KOPT-K1 (cell line): Measurements from ENCODE around the gene ZMIZ1.

Experiments used
- H3K27ac ChIP-seq: fragments of 200-600 bp; sonication (generic); 2 replicates; pipeline ENCODE4 v1.5.1; 2016; ENCODE audit warnings: antibody characterized with exemption, mild to moderate bottlenecking, low read depth, low read length; ENCODE audit not compliant: poor library complexity, severe bottlenecking
- H3K36me3 ChIP-seq: fragments of 200-600 bp; sonication (generic); 2 replicates; pipeline ENCODE4 v1.5.1; 2017; ENCODE audit warnings: antibody characterized with exemption, mild to moderate bottlenecking, low read length, moderate library complexity; ENCODE audit not compliant: insufficient read depth
- H3K9me3 ChIP-seq: fragments of 200-600 bp; sonication (generic); 2 replicates; pipeline ENCODE4 v1.5.1; 2017; ENCODE audit warnings: antibody characterized with exemption, low read length, mild to moderate bottlenecking; ENCODE audit not compliant: insufficient read depth, poor library complexity, severe bottlenecking

Gene ZMIZ1

GRCh38 chr10:79142522-79143309 is 74.0 kb downstream of the ZMIZ1 start:
- H3K9me3 ChIP-seq, result no peaks in the 10 kb centered on the region
- peaks cover 51% of the 10 kb centered on the region; the same call in 1 of the 2 replicates for H3K36me3 ChIP-seq
- H3K27ac ChIP-seq, result peak overlapping the region; percentile 100

- Histone ChIP-seq H3K9me3 (no peaks in the 10 kb centered on the region), H3K27ac (peak overlapping the region; percentile 100), H3K36me3 (peaks cover 56% of the 10 kb centered on the region; the same call in 1 of the 2 replicates)
These were observed 75.1 kb downstream of the ZMIZ1 start for GRCh38 chr10:79143879-79144278.

GRCh38 chr10:79144351-79145173 is 75.8 kb downstream of the ZMIZ1 start:
- Histone ChIP-seq H3K36me3 (peaks cover 59% of the 10 kb centered on the region; the same call in 1 of the 2 replicates), H3K27ac (peak overlapping the region; percentile 100)

GRCh38 chr10:79145174-79145483 is 76.4 kb downstream of the ZMIZ1 start:
- Histone ChIP-seq H3K9me3 (no peaks in the 10 kb centered on the region), H3K27ac (peak overlapping the region; percentile 100), H3K36me3 (peaks cover 53% of the 10 kb centered on the region; the same call in 1 of the 2 replicates)

More at GRCh38 chr10:79144351-79145173, 75.8 kb downstream of the ZMIZ1 start:
- no peaks in the 10 kb centered on the region for H3K9me3 ChIP-seq

- Histone ChIP-seq H3K27ac (peak overlapping the region; percentile 100), H3K9me3 (no peaks in the 10 kb centered on the region), H3K36me3 (peaks cover 47% of the 10 kb centered on the region; the same call in 1 of the 2 replicates)
These were observed 77.0 kb downstream of the ZMIZ1 start for GRCh38 chr10:79145517-79146470.

GRCh38 chr10:79146611-79147130 is 77.9 kb downstream of the ZMIZ1 start:
- Histone ChIP-seq H3K27ac (peak overlapping the region; percentile 100), H3K36me3 (peaks cover 38% of the 10 kb centered on the region; the same call in 1 of the 2 replicates), H3K9me3 (no peaks in the 10 kb centered on the region)

GRCh38 chr10:79147306-79147705 is 78.5 kb downstream of the ZMIZ1 start:
- no peaks in the 10 kb centered on the region for H3K9me3 ChIP-seq
- H3K36me3 ChIP-seq, result peaks cover 32% of the 10 kb centered on the region; the same call in 1 of the 2 replicates
- H3K27ac ChIP-seq, result peak overlapping the region; percentile 100

- Histone ChIP-seq H3K36me3 (peaks cover 30% of the 10 kb centered on the region; the same call in 1 of the 2 replicates), H3K27ac (peak overlapping the region; percentile 100), H3K9me3 (no peaks in the 10 kb centered on the region)
These were observed 79.2 kb downstream of the ZMIZ1 start for GRCh38 chr10:79147796-79148451.

GRCh38 chr10:79148452-79149344 is 79.9 kb downstream of the ZMIZ1 start:
- H3K27ac ChIP-seq, result peak overlapping the region; percentile 100

GRCh38 chr10:79149345-79149661 is 80.5 kb downstream of the ZMIZ1 start:
- no peaks in the 10 kb centered on the region for H3K9me3 ChIP-seq
- H3K27ac ChIP-seq, result peak overlapping the region; percentile 100
- H3K36me3 ChIP-seq, result peaks cover 30% of the 10 kb centered on the region; the same call in 1 of the 2 replicates

More at GRCh38 chr10:79148452-79149344, 79.9 kb downstream of the ZMIZ1 start:
- Histone ChIP-seq H3K9me3 (no peaks in the 10 kb centered on the region), H3K36me3 (peaks cover 30% of the 10 kb centered on the region; the same call in 1 of the 2 replicates)

GRCh38 chr10:79149662-79150443 is 81.1 kb downstream of the ZMIZ1 start:
- Histone ChIP-seq H3K36me3 (peaks cover 33% of the 10 kb centered on the region; the same call in 1 of the 2 replicates), H3K27ac (peak overlapping the region; percentile 100), H3K9me3 (no peaks in the 10 kb centered on the region)

- Histone ChIP-seq H3K36me3 (peaks cover 35% of the 10 kb centered on the region; the same call in 1 of the 2 replicates), H3K27ac (peak overlapping the region; percentile 100)
These were observed 81.6 kb downstream of the ZMIZ1 start for GRCh38 chr10:79150444-79150754.

More at GRCh38 chr10:79150444-79150754, 81.6 kb downstream of the ZMIZ1 start:
- H3K9me3 ChIP-seq, result no peaks in the 10 kb centered on the region
